Ovary (tissue), 9 donors: ENCODE data around the gene PDZD4. TPM values are rescaled to one million over a fixed set of nuclear protein-coding genes. Genes with fewer than 3 reads are reported as not detected.

ENCODE experiments used
- DNase-seq, 5 donors: peaks; one replicate each; pipeline ENCODE4 v3.0.0-alpha.2; 2019 to 2020
- H3K27ac ChIP-seq, 2 donors: fragments of 200-600 bp; one replicate each; pipeline versions ENCODE4 v1.5.1 to v1.8.0; 2019 to 2022
- H3K27me3 ChIP-seq: fragments of 200-600 bp; one replicate; pipeline ENCODE4 v1.8.0; 2022
- H3K36me3 ChIP-seq: fragments of 200-600 bp; sonication (generic); one replicate; pipeline ENCODE4 v1.5.1; 2019
- H3K4me1 ChIP-seq: one replicate; pipeline ENCODE4 v1.8.1; 2013; ENCODE audit warnings: mild to moderate bottlenecking, moderate library complexity; ENCODE audit not compliant: insufficient read depth
- H3K4me3 ChIP-seq: fragments of 200-600 bp; sonication (generic); one replicate; pipeline ENCODE4 v1.5.1; 2017
- H3K9me3 ChIP-seq, 2 donors: fragments of 200-600 bp in 1 of 2; sonication (generic) in 1 of 2; one replicate each; pipeline versions ENCODE4 v1.5.1 to v1.8.1; 2013 to 2019; ENCODE audit warnings: mild to moderate bottlenecking in 1 of 2, moderate library complexity in 1 of 2
- EP300 ChIP-seq: sonication (generic); formaldehyde crosslinking; IDR thresholded peaks from one replicate; pipeline ENCODE4 v1.6.1; 2017; ENCODE audit warnings: antibody characterized with exemption
- POLR2A ChIP-seq: fragments of 450-650 bp; IDR thresholded peaks from one replicate; pipeline ENCODE4 v1.6.1; 2017; ENCODE audit warnings: antibody characterized with exemption, mild to moderate bottlenecking, moderate library complexity
- WGBS, 3 donors: extraction: QIAGEN DNeasy Blood & Tissue Kit in 1 of 3; methylation state at CpG; one replicate each; pipeline versions ENCODE4 v1.1.5 to v1.1.7; 2013 to 2017; 5-methylcytosine and 5-hydroxymethylcytosine counted together
- intact Hi-C, 4 donors: fragments of 100-400 bp; cut with DNase I; formaldehyde crosslinking; loops; one replicate each; pipeline versions ENCODE4 v1.11.0 to v1.15.1; 2022 to 2023
- polyA plus RNA-seq, 2 donors: library from polyadenylated mRNA; stranded (reverse); fragments of 200-250 nt in 1 of 2; fragments of 350-450 nt in 1 of 2; fragmentation: Illumina TruSeq in 1 of 2; extraction: RNeasy Lipid Tissue Mini Kit (QIAGEN cat#74804) in 1 of 2; gene quantifications; one replicate each; pipeline ENCODE4 v1.2.3, GENCODE V29; 2013 to 2014
- total RNA-seq, 7 donors: library from RNA; depleted of rRNA in 2 of 7; stranded (reverse); fragments of >200 nt in 2 of 7; fragmentation: NEBNext Ultra II Directional in 3 of 7; extraction: Animal tissue kit (Norgen Biotek cat#: 25700) in 3 of 7; gene quantifications; one replicate each; pipeline versions ENCODE4 v1.1.0 to v1.2.4, GENCODE V29; 2016 to 2023
- TF ChIP-seq, protein P1 (sequence below), 3 donors: fragments of 450-650 bp in 2 of 3; fragments of 200-600 bp in 1 of 3; IDR thresholded peaks; one replicate each; pipeline versions ENCODE4 v1.5.1 to v1.8.0; 2016 to 2022; ENCODE audit warnings: antibody characterized with exemption in 3 of 3, mild to moderate bottlenecking in 1 of 3
- donor health status: DM: no; HTN: no; CAD: no; lungs with moderate emphysema.
- donor health status: DM: no; HTN: no; CAD: no.
- donor health status: Bipolar disorder and iron deficiency.
- donor health status: DM: yes; HTN: yes; CAD: no.
- donor health status: DM: no; HTN: no; CAD: no.
- donor health status: DM: yes; HTN: yes; CAD: no.

The PDZD4 gene
- total and polyA plus RNA-seq, 9 donors = 0.73 to 8.6 (median 2.2) TPM

- Histone ChIP-seq H3K9me3 (no peaks in the 10 kb centered on the region), H3K4me3 (peak within 1 kb of the TSS; percentile 55), H3K4me1 (peaks cover 5% of the 10 kb centered on the region), H3K36me3 (no peaks in the 10 kb centered on the region), H3K27me3 (no peaks in the 10 kb centered on the region), H3K27ac (peak within 1 kb of the TSS; percentile 94)
- peak; percentile 89 to 95 (median 94) for DNase-seq
- WGBS, 3 donors = 27 to 42% (median 35%) methylated on average over 73 to 92 of the region's 92 CpGs
- TF ChIP-seq POLR2A (peak; percentile 33), EP300 (no peak)
- TF ChIP-seq, protein P1, sequence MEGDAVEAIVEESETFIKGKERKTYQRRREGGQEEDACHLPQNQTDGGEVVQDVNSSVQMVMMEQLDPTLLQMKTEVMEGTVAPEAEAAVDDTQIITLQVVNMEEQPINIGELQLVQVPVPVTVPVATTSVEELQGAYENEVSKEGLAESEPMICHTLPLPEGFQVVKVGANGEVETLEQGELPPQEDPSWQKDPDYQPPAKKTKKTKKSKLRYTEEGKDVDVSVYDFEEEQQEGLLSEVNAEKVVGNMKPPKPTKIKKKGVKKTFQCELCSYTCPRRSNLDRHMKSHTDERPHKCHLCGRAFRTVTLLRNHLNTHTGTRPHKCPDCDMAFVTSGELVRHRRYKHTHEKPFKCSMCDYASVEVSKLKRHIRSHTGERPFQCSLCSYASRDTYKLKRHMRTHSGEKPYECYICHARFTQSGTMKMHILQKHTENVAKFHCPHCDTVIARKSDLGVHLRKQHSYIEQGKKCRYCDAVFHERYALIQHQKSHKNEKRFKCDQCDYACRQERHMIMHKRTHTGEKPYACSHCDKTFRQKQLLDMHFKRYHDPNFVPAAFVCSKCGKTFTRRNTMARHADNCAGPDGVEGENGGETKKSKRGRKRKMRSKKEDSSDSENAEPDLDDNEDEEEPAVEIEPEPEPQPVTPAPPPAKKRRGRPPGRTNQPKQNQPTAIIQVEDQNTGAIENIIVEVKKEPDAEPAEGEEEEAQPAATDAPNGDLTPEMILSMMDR (IDR thresholded peaks at IDR 0.05) = no peak
- intact Hi-C loops = loop anchor here in 1 of 4 donors (10.0 kb wide), 1 partner anchor 271 kb away; no protein-coding TSS in a partner anchor
Measured at GRCh38 chrX:153794018-153794896, 36.1 kb downstream of the PDZD4 start, which contains the start of the genes IDH3G and SSR4. IDH3G (minus strand) TSS chrX:153794375; CDS start chrX:153794326, 49 bp downstream. SSR4 (plus strand) TSS chrX:153794668; CDS start chrX:153794688, 20 bp downstream.

DNA sequence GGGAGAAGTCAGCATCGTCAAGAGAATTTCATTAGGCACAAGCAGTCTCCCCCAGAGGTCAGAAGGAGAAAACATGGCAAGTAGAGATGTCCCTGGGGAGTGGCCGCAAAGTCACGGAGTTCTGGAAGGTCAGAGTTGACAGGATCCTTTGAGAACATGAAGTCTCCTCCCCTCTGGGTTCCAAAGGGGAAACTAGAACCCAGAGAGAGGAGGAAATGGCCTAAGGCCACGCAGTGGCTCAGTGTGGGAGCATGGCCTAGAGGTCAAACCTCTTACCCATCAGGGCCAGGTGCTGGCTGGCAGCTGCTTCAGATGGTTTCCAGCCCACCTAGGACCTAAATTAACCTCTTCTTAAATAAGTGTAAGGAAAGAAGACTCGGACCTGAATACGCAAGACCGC lies 37.1 kb downstream of the PDZD4 start:
- Histone ChIP-seq H3K9me3 (no peaks in the 10 kb centered on the region), H3K4me1 (peaks cover 5% of the 10 kb centered on the region), H3K27me3 (no peaks in the 10 kb centered on the region), H3K36me3 (no peaks in the 10 kb centered on the region), H3K4me3 (peak overlapping the region; percentile 55), H3K27ac (peak overlapping the region in 1 of 2 donors; percentile 94)
- intact Hi-C loops = loop anchor here in 1 of 4 donors (10.0 kb wide), 1 partner anchor 272 kb away; no protein-coding TSS in a partner anchor
- DNase-seq = no peak
- TF ChIP-seq EP300 (no peak), POLR2A (no peak)
- TF ChIP-seq, protein P1 (IDR thresholded peaks at IDR 0.05) = no peak
- WGBS, 3 donors = 45 to 55% (median 47%) methylated on average over 7 of the region's 7 CpGs

- no peak for TF ChIP-seq EP300
- TF ChIP-seq, protein P1 (IDR thresholded peaks at IDR 0.05) = no peak
- TF ChIP-seq POLR2A = no peak
- no peak overlapping the region for H3K27ac ChIP-seq
- no peak overlapping the region for H3K4me3 ChIP-seq
- DNase-seq = no peak
- WGBS, 3 donors = 83 to 85% (median 85%) methylated on average over 6 of the region's 6 CpGs
- H3K36me3 ChIP-seq = no peaks in the 10 kb centered on the region
- H3K27me3 ChIP-seq = no peaks in the 10 kb centered on the region
- intact Hi-C loops = loop anchor here in 1 of 4 donors (10.0 kb wide), 1 partner anchor 272 kb away; no protein-coding TSS in a partner anchor
- no peaks in the 10 kb centered on the region for H3K9me3 ChIP-seq
- peaks cover 5% of the 10 kb centered on the region for H3K4me1 ChIP-seq
Measured at GRCh38 chrX:153792368-153792767, 38.0 kb downstream of the PDZD4 start.

- 81 to 85% (median 83%) methylated on average over 17 of the region's 17 CpGs for WGBS, 3 donors
- no peaks in the 10 kb centered on the region for H3K36me3 ChIP-seq
- no peak overlapping the region for H3K4me3 ChIP-seq
- no peak for DNase-seq
- H3K9me3 ChIP-seq = no peaks in the 10 kb centered on the region
- intact Hi-C loops = loop anchor here in 1 of 4 donors (10.0 kb wide), 1 partner anchor 274 kb away; no protein-coding TSS in a partner anchor
- no peaks in the 10 kb centered on the region for H3K27me3 ChIP-seq
- H3K27ac ChIP-seq = no peak overlapping the region
- H3K4me1 ChIP-seq = peaks cover 5% of the 10 kb centered on the region
- TF ChIP-seq, protein P1 (IDR thresholded peaks at IDR 0.05) = no peak
- TF ChIP-seq POLR2A = no peak
Measured at GRCh38 chrX:153791104-153791852, 39.1 kb downstream of the PDZD4 start.
